ENCODE measurements around the gene SIPA1L3.

SIPA1L3 gene

DNA sequence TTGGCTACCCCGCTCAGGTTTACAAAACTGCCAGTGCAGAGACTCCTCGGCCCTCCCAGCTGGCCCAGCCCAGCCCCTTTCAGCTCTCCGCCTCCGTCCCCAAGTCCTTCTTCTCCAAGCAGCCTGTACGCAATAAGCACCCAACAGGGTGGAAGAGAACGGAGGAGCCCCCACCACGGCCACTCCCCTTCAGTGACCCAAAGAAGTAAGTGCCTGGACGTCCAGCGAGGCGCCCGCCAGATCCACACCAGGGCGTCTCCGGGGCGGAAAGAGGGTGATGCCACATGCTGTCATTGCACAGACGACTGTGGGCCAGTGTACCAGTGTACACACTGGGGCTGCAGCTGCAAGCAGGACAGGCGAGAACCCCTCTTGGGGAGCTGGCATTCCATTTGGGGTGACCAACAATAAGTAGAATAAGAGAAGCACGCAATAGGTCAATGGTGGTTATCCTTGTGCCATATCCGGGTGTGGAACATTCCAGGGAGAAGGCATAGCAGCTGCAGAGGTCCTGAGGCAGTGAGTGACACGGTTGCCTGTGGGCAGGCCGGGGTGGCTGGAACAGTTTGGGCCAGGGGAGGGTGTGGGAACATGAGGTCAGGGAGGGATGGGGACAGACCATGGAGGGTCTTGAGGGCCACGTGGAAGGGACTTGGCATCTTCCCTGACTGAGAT is 275.7 kb downstream of the SIPA1L3 start:
- no peak overlapping the region for H3K4me3 ChIP-seq (ENCODE audit: low read depth, low read length)
- no peak for DNase-seq (ENCODE audit: low read depth)
- TF ChIP-seq, protein P1, sequence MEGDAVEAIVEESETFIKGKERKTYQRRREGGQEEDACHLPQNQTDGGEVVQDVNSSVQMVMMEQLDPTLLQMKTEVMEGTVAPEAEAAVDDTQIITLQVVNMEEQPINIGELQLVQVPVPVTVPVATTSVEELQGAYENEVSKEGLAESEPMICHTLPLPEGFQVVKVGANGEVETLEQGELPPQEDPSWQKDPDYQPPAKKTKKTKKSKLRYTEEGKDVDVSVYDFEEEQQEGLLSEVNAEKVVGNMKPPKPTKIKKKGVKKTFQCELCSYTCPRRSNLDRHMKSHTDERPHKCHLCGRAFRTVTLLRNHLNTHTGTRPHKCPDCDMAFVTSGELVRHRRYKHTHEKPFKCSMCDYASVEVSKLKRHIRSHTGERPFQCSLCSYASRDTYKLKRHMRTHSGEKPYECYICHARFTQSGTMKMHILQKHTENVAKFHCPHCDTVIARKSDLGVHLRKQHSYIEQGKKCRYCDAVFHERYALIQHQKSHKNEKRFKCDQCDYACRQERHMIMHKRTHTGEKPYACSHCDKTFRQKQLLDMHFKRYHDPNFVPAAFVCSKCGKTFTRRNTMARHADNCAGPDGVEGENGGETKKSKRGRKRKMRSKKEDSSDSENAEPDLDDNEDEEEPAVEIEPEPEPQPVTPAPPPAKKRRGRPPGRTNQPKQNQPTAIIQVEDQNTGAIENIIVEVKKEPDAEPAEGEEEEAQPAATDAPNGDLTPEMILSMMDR (conservative IDR thresholded peaks at IDR 0.05; ENCODE audit: low read depth, low read length) = no peak

DNA sequence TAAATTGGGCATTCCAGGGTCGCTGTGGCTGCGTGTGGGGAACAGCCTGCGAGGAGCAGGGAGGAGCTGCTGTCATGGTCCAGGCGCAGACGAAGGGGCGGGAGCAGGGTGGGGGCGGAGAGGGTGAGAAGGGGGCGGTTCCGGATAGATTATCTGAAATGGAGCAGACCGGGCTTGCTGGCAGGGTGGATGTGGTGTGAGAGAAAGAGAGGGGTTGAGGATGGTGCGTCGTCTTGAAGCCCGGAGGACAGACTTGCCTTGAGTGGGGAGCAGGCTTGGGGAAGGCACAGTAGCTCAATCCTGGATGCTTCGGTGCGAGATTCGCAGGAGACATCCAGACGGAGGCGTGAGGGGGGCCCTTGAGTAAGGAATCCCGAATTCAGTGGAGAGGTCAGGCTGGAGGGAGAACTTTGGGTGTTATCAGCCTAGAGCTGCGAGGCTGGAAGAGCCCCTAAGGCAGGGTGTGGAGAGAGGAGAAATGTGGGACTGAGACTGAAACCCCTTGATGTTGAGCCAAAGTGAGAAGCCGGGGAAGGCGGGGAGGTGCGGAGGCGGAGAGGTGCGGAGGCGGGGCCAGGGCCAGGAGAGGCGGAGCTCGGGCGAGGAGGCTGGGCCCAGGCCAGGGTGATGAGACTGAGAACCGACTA is 276.4 kb downstream of the SIPA1L3 start:
- DNase-seq (ENCODE audit: low read depth) = peak; percentile 35
- TF ChIP-seq, protein P1 (conservative IDR thresholded peaks at IDR 0.05; ENCODE audit: low read depth, low read length) = no peak
- H3K4me3 ChIP-seq (ENCODE audit: low read depth, low read length) = peak overlapping the region; percentile 58

DNA sequence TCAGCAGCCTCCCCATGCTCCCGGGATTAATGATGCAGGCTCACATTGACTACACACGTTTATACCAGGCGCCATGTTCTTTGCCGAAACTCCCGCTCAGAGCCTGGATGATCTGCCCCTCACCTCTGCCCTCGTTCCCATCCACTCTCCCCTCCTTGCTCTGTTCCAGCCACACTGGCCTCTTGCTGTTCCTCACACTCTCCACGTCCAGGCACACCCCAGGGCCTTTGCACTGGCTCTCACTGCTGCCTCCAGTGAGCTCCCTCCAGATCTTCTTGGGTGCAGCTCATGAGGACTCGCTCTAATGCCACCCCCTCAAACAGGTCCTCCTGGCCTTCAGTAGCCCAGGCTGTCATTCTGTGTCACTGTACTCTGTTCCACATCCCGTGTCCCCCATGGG is 277.8 kb downstream of the SIPA1L3 start:
- TF ChIP-seq, protein P1 (conservative IDR thresholded peaks at IDR 0.05; ENCODE audit: low read depth, low read length) = no peak

DNA sequence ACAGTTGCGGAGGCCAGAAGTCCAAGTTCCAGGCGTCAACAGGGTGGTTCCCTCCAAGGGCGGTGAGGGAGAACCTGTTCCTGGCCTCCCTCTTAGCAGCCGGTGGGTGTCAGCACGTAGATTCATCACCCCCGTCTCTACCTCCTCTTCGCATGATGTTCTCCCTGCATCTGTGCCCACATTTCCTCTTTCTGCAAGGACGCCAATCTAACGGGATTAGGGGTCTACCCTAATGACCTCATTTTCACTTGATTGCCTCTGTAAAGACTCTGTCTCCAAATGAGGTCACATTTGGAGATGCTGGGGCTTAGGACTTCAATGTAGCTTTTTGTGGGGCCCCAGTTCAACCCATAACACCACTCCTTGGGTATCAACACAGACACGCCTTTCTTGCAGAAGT is 278.6 kb downstream of the SIPA1L3 start:
- no peak overlapping the region for H3K4me3 ChIP-seq (ENCODE audit: low read depth, low read length)
- TF ChIP-seq, protein P1 (conservative IDR thresholded peaks at IDR 0.05; ENCODE audit: low read depth, low read length) = no peak
- no peak for DNase-seq (ENCODE audit: low read depth)

More for the DNA sequence above, 277.8 kb downstream of the SIPA1L3 start:
- DNase-seq (ENCODE audit: low read depth) = no peak
- no peak overlapping the region for H3K4me3 ChIP-seq (ENCODE audit: low read depth, low read length)

DNA sequence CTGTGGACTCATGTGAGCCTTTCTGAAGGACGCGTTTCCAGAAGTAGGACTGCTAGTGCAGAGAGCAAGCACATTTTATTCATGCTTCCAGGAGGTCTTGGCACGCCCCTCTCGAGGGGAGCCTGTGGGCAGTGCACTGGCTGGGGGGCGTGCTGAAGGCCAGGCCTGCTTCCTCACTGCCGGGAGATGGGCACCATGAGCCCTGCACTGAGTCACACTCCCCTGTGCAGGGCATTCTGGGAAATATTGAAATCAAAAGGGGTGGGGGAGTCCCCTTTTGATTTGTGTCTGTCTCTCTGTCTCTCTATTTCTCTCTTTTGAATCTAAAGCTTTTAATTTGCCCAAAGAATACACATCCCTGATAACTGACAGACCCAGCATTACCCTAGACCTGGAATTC is 283.1 kb downstream of the SIPA1L3 start:
- DNase-seq (ENCODE audit: low read depth) = no peak
- TF ChIP-seq, protein P1 (conservative IDR thresholded peaks at IDR 0.05; ENCODE audit: low read depth, low read length) = no peak
- H3K4me3 ChIP-seq (ENCODE audit: low read depth, low read length) = no peak overlapping the region

DNA sequence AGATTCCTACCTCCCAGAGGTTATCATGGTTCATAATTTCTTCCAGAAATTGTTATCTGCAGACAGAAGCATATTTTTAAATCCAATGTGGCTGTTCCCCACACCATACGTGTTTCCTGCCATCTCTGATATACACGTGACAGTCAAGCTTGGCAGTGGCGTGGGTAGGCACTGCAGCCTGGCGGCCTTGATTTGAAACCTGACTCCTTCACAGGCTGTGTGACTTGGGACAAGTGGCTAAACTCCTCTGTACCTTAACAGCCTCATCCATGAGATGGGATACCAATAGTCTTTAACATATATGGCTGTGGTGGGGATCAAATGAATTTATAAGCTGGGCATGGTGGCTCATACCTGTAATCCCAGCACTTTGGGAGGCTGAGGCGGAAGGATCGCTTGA is 283.8 kb downstream of the SIPA1L3 start:
- TF ChIP-seq, protein P1 (conservative IDR thresholded peaks at IDR 0.05; ENCODE audit: low read depth, low read length) = no peak
- H3K4me3 ChIP-seq (ENCODE audit: low read depth, low read length) = no peak overlapping the region

DNA sequence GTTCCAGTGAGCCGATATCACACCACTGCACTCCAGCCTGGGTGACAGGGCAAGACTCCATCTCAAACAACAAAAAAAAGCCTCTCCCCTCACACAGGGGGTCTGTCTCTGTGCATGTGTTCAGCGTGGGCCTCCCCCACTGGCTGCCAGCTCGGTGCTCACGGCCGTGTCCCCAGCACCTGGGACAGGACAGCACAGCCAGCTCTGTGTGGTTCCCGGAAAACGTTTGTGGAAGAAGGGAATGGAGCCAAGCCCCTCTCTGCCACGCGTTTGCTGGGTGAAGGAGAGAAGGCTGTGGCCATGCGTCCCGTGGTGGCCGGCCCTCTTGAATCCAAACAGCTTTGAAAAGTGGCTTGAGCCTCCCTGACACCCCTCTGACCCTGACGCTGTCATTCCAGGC is 284.7 kb downstream of the SIPA1L3 start:
- DNase-seq (ENCODE audit: low read depth) = no peak
- H3K4me3 ChIP-seq (ENCODE audit: low read depth, low read length) = no peak overlapping the region
- TF ChIP-seq, protein P1 (conservative IDR thresholded peaks at IDR 0.05; ENCODE audit: low read depth, low read length) = no peak

More for the DNA sequence above, 283.8 kb downstream of the SIPA1L3 start:
- DNase-seq (ENCODE audit: low read depth) = no peak

Measured in choroid plexus epithelial cell (primary cell).